Osteoblast (primary cell): ENCODE results near the gene CGB1. TPM values are rescaled to one million over a fixed set of nuclear protein-coding genes. Genes with fewer than 3 reads are reported as not detected.
"Not testable (repeated sequence)": the region's sequence is repeated elsewhere in the genome, so short reads cannot be mapped to it uniquely, and the experiment has no call there.

Experiments used
- DNase-seq: peaks from one replicate; pipeline ENCODE4 v3.0.0; 2011; ENCODE audit warnings: low spot score, mixed read lengths; ENCODE audit not compliant: insufficient read length; ENCODE audit errors: missing footprints
- H2AFZ ChIP-seq: 2 replicates; pipeline ENCODE4 v1.6.0; 2011; ENCODE audit warnings: mild to moderate bottlenecking, low read length
- H3K27ac ChIP-seq: 2 replicates; pipeline ENCODE4 v1.5.1; 2011; ENCODE audit warnings: mild to moderate bottlenecking, low read depth, low read length, moderate library complexity
- H3K27me3 ChIP-seq: 2 replicates; pipeline ENCODE4 v1.6.0; 2012; ENCODE audit warnings: mild to moderate bottlenecking, control low read depth, inconsistent platforms, low read length, moderate library complexity; ENCODE audit not compliant: insufficient read depth
- H3K36me3 ChIP-seq: 2 replicates; pipeline ENCODE4 v1.5.1; 2011; ENCODE audit warnings: mild to moderate bottlenecking, low read length, control low read depth, moderate library complexity; ENCODE audit not compliant: insufficient read depth
- H3K4me1 ChIP-seq: 2 replicates; pipeline ENCODE4 v1.5.1; 2011; ENCODE audit warnings: mild to moderate bottlenecking, low read length, control low read depth, moderate library complexity; ENCODE audit not compliant: insufficient read depth
- H3K4me2 ChIP-seq: 2 replicates; pipeline ENCODE4 v1.6.0; 2011; ENCODE audit warnings: mild to moderate bottlenecking, low read length; ENCODE audit not compliant: insufficient read depth
- H3K4me3 ChIP-seq: fragments of 200-600 bp; sonication (generic); 3 replicates; pipeline ENCODE4 v1.5.1; 2012; ENCODE audit warnings: mild to moderate bottlenecking, low read length, inconsistent platforms; ENCODE audit not compliant: insufficient read depth
- H3K79me2 ChIP-seq: 2 replicates; pipeline ENCODE4 v1.6.0; 2012; ENCODE audit warnings: mild to moderate bottlenecking, low read length, control low read depth, inconsistent platforms; ENCODE audit not compliant: insufficient read depth
- H3K9me3 ChIP-seq: 2 replicates; pipeline ENCODE4 v1.5.1; 2011; ENCODE audit warnings: low read depth, low read length, control low read depth
- H4K20me1 ChIP-seq: 2 replicates; pipeline ENCODE4 v1.6.0; 2012; ENCODE audit warnings: mild to moderate bottlenecking, low read length, control low read depth; ENCODE audit not compliant: insufficient read depth
- CTCF ChIP-seq: IDR thresholded peaks from 2 replicates; pipeline ENCODE4 v1.5.1; 2011; ENCODE audit warnings: mild to moderate bottlenecking, low read depth, low read length, moderate library complexity; ENCODE audit errors: extremely low read depth
- total RNA-seq: library from RNA; depleted of rRNA; stranded (reverse); fragments of >200 nt; gene quantifications from 2 replicates; pipeline ENCODE4 v1.2.3, GENCODE V29; 2012

The CGB1 gene
- total RNA-seq, 1 donor = not detected

GRCh38 chr19:49029749-49030148 is 6.9 kb downstream of the CGB1 start:
- H3K4me3 ChIP-seq, H3K4me2 ChIP-seq, H4K20me1 ChIP-seq, H2AFZ ChIP-seq, H3K27ac ChIP-seq, H3K36me3 ChIP-seq, H3K79me2 ChIP-seq, H3K27me3 ChIP-seq, H3K4me1 ChIP-seq, H3K9me3 ChIP-seq: not testable (repeated sequence)
- peak; percentile 68 for DNase-seq

- not testable (repeated sequence) for H3K9me3 ChIP-seq, H4K20me1 ChIP-seq, DNase-seq, H3K36me3 ChIP-seq, H3K27ac ChIP-seq, H3K4me3 ChIP-seq, H2AFZ ChIP-seq, H3K27me3 ChIP-seq, H3K4me2 ChIP-seq, H3K79me2 ChIP-seq, H3K4me1 ChIP-seq
Observed at GRCh38 chr19:49028686-49029085, 8.0 kb downstream of the CGB1 start.

- not testable (repeated sequence) for H3K27me3 ChIP-seq, H3K36me3 ChIP-seq, H3K4me2 ChIP-seq, H3K79me2 ChIP-seq, H2AFZ ChIP-seq, H3K27ac ChIP-seq, DNase-seq, H3K4me1 ChIP-seq, H3K9me3 ChIP-seq, H4K20me1 ChIP-seq, H3K4me3 ChIP-seq
Observed at GRCh38 chr19:49025599-49025998, 11.1 kb downstream of the CGB1 start.

- H3K79me2 ChIP-seq, H3K9me3 ChIP-seq, H3K4me2 ChIP-seq, H3K4me1 ChIP-seq, H3K27ac ChIP-seq, H3K4me3 ChIP-seq, H3K36me3 ChIP-seq, DNase-seq, H2AFZ ChIP-seq, H3K27me3 ChIP-seq, H4K20me1 ChIP-seq: not testable (repeated sequence)
Observed at GRCh38 chr19:49025088-49025487, 11.6 kb downstream of the CGB1 start.

- not testable (repeated sequence) for DNase-seq, H3K36me3 ChIP-seq, H2AFZ ChIP-seq, H3K27me3 ChIP-seq, H3K27ac ChIP-seq, H3K79me2 ChIP-seq, H3K4me1 ChIP-seq, H4K20me1 ChIP-seq, H3K4me2 ChIP-seq, H3K9me3 ChIP-seq, H3K4me3 ChIP-seq
Observed at GRCh38 chr19:49024233-49024632, 12.5 kb downstream of the CGB1 start, which contains the start of gene CGB3. Gene CGB3, minus strand, starts transcription at chr19:49024333. Its CDS starts 362 bp downstream, at chr19:49023971.

- no peak for TF ChIP-seq CTCF
- Histone ChIP-seq H3K27me3 (no peaks in the 10 kb centered on the region), H3K79me2 (no peaks in the 10 kb centered on the region), H3K36me3 (no peaks in the 10 kb centered on the region), H4K20me1 (no peaks in the 10 kb centered on the region), H2AFZ (no peak overlapping the region), H3K4me2 (no peak overlapping the region), H3K4me1 (peaks cover 15% of the 10 kb centered on the region), H3K27ac (no peak overlapping the region), H3K4me3 (no peak overlapping the region), H3K9me3 (no peaks in the 10 kb centered on the region)
- DNase-seq = no peak
Observed at GRCh38 chr19:49022116-49022515, 14.6 kb downstream of the CGB1 start.
